Measurements from ENCODE around the gene TOMM7.
A peak's percentile ranks its signal among the peaks of the same experiment; 100 is the strongest.
"Not testable (repeated sequence)": the region's sequence is repeated elsewhere in the genome, so short reads cannot be mapped to it uniquely, and the experiment has no call there.

Gene TOMM7

GRCh38 chr7:22779730-22780323 lies 42.8 kb downstream of the TOMM7 start:
- Histone ChIP-seq H3K4me3 (ENCODE audit: low read length) (peak overlapping the region; percentile 55), H3K9ac (ENCODE audit: low read length) (peak overlapping the region; percentile 77), H3K4me1 (ENCODE audit: control insufficient read depth, insufficient read depth, low read length) (peaks cover 30% of the 10 kb centered on the region)
- not testable (repeated sequence) for H3K9me3 ChIP-seq (ENCODE audit: control insufficient read depth, low read length); H3K36me3 ChIP-seq (ENCODE audit: control insufficient read depth, insufficient read depth, low read length, severe bottlenecking); DNase-seq (ENCODE audit: low read depth); H3K27me3 ChIP-seq (replicated peaks; ENCODE audit: control insufficient read depth, insufficient read depth, low read length)

- peaks cover 25% of the 10 kb centered on the region for H3K4me1 ChIP-seq (ENCODE audit: control insufficient read depth, insufficient read depth, low read length)
- no peaks in the 10 kb centered on the region for H3K27me3 ChIP-seq (replicated peaks; ENCODE audit: control insufficient read depth, insufficient read depth, low read length)
- no peaks in the 10 kb centered on the region for H3K36me3 ChIP-seq (ENCODE audit: control insufficient read depth, insufficient read depth, low read length, severe bottlenecking)
- DNase-seq (ENCODE audit: low read depth) = no peak
- H3K9ac ChIP-seq (ENCODE audit: low read length) = no peak overlapping the region
- H3K9me3 ChIP-seq (ENCODE audit: control insufficient read depth, low read length) = no peaks in the 10 kb centered on the region
- H3K4me3 ChIP-seq (ENCODE audit: low read length) = no peak overlapping the region
Observed at GRCh38 chr7:22776964-22777363, 45.7 kb downstream of the TOMM7 start.

- Histone ChIP-seq H3K36me3 (ENCODE audit: control insufficient read depth, insufficient read depth, low read length, severe bottlenecking) (no peaks in the 10 kb centered on the region), H3K9ac (ENCODE audit: low read length) (no peak overlapping the region), H3K4me3 (ENCODE audit: low read length) (no peak overlapping the region), H3K27me3 (replicated peaks; ENCODE audit: control insufficient read depth, insufficient read depth, low read length) (no peaks in the 10 kb centered on the region), H3K9me3 (ENCODE audit: control insufficient read depth, low read length) (no peaks in the 10 kb centered on the region), H3K4me1 (ENCODE audit: control insufficient read depth, insufficient read depth, low read length) (peaks cover 5% of the 10 kb centered on the region)
- no peak for DNase-seq (ENCODE audit: low read depth)
Observed at GRCh38 chr7:22772885-22773284, 49.8 kb downstream of the TOMM7 start.

GRCh38 chr7:22771872-22772228 lies 50.8 kb downstream of the TOMM7 start:
- Histone ChIP-seq H3K36me3 (ENCODE audit: control insufficient read depth, insufficient read depth, low read length, severe bottlenecking) (no peaks in the 10 kb centered on the region), H3K4me3 (ENCODE audit: low read length) (no peak overlapping the region), H3K4me1 (ENCODE audit: control insufficient read depth, insufficient read depth, low read length) (peaks cover 5% of the 10 kb centered on the region), H3K9me3 (ENCODE audit: control insufficient read depth, low read length) (no peaks in the 10 kb centered on the region), H3K27me3 (replicated peaks; ENCODE audit: control insufficient read depth, insufficient read depth, low read length) (no peaks in the 10 kb centered on the region), H3K9ac (ENCODE audit: low read length) (no peak overlapping the region)
- DNase-seq (ENCODE audit: low read depth) = no peak

- H3K27me3 ChIP-seq (replicated peaks; ENCODE audit: control insufficient read depth, insufficient read depth, low read length) = no peaks in the 10 kb centered on the region
- H3K9ac ChIP-seq (ENCODE audit: low read length) = no peak overlapping the region
- DNase-seq (ENCODE audit: low read depth) = no peak
- H3K9me3 ChIP-seq (ENCODE audit: control insufficient read depth, low read length) = no peaks in the 10 kb centered on the region
- peaks cover 5% of the 10 kb centered on the region for H3K4me1 ChIP-seq (ENCODE audit: control insufficient read depth, insufficient read depth, low read length)
- no peak overlapping the region for H3K4me3 ChIP-seq (ENCODE audit: low read length)
- no peaks in the 10 kb centered on the region for H3K36me3 ChIP-seq (ENCODE audit: control insufficient read depth, insufficient read depth, low read length, severe bottlenecking)
Observed at GRCh38 chr7:22771194-22771871, 51.3 kb downstream of the TOMM7 start.

GRCh38 chr7:22765609-22766008 lies 57.0 kb downstream of the TOMM7 start:
- no peak for DNase-seq (ENCODE audit: low read depth)
- H3K27me3 ChIP-seq (replicated peaks; ENCODE audit: control insufficient read depth, insufficient read depth, low read length) = no peaks in the 10 kb centered on the region

More at GRCh38 chr7:22765609-22766008, 57.0 kb downstream of the TOMM7 start:
- no peak overlapping the region for H3K9ac ChIP-seq (ENCODE audit: low read length)
- H3K36me3 ChIP-seq (ENCODE audit: control insufficient read depth, insufficient read depth, low read length, severe bottlenecking) = no peaks in the 10 kb centered on the region
- H3K4me1 ChIP-seq (ENCODE audit: control insufficient read depth, insufficient read depth, low read length) = no peaks in the 10 kb centered on the region
- peaks cover 2% of the 10 kb centered on the region for H3K9me3 ChIP-seq (ENCODE audit: control insufficient read depth, low read length)
- H3K4me3 ChIP-seq (ENCODE audit: low read length) = no peak overlapping the region
